GM18517 (cell line): ENCODE data around the gene PTK7.
"Not testable (repeated sequence)": the region's sequence is repeated elsewhere in the genome, so short reads cannot be mapped to it uniquely, and the experiment has no call there.

Experiments used
- ATAC-seq: cut with Tn5 transposase; IDR thresholded peaks from one replicate; pipeline ENCODE4 v1.9.1; 2021; ENCODE audit warnings: mild to moderate bottlenecking, moderate library complexity; ENCODE audit not compliant: unreplicated experiment

PTK7 gene

GRCh38 chr6:43113431-43114260, 37.5 kb downstream of the PTK7 start:
- no peak for ATAC-seq

- ATAC-seq, result no peak
These were observed 39.3 kb downstream of the PTK7 start for GRCh38 chr6:43115365-43115764.

- ATAC-seq, result not testable (repeated sequence)
These were observed 41.4 kb downstream of the PTK7 start for GRCh38 chr6:43117466-43117865.

- ATAC-seq, result no peak
These were observed 43.4 kb downstream of the PTK7 start for GRCh38 chr6:43119482-43119881.

GRCh38 chr6:43120101-43120763, 44.1 kb downstream of the PTK7 start:
- no peak for ATAC-seq

- no peak for ATAC-seq
These were observed 45.1 kb downstream of the PTK7 start for GRCh38 chr6:43120944-43121913.

GRCh38 chr6:43122146-43122545, 46.0 kb downstream of the PTK7 start:
- no peak for ATAC-seq

- no peak for ATAC-seq
These were observed 47.6 kb downstream of the PTK7 start for GRCh38 chr6:43123461-43124314.

- ATAC-seq, result no peak
These were observed 48.4 kb downstream of the PTK7 start for GRCh38 chr6:43124481-43124880.

- no peak for ATAC-seq
These were observed 49.0 kb downstream of the PTK7 start for GRCh38 chr6:43125119-43125518.

- no peak for ATAC-seq
These were observed 49.4 kb downstream of the PTK7 start for GRCh38 chr6:43125555-43125954.

- no peak for ATAC-seq
These were observed 51.1 kb downstream of the PTK7 start for GRCh38 chr6:43127180-43127579.

- no peak for ATAC-seq
These were observed 51.8 kb downstream of the PTK7 start for GRCh38 chr6:43127877-43128276.

GRCh38 chr6:43128926-43129325, 52.8 kb downstream of the PTK7 start:
- ATAC-seq, result no peak

GRCh38 chr6:43129434-43130194, 53.5 kb downstream of the PTK7 start:
- ATAC-seq, result no peak

- ATAC-seq, result no peak
These were observed 54.3 kb downstream of the PTK7 start for GRCh38 chr6:43130429-43130828.

- ATAC-seq, result not testable (repeated sequence)
These were observed 55.3 kb downstream of the PTK7 start for GRCh38 chr6:43131379-43131778.

- no peak for ATAC-seq
These were observed 62.2 kb downstream of the PTK7 start for GRCh38 chr6:43138267-43138666.

GRCh38 chr6:43139973-43140372, 63.9 kb downstream of the PTK7 start:
- ATAC-seq, result not testable (repeated sequence)

GRCh38 chr6:43141644-43142043, 65.5 kb downstream of the PTK7 start:
- no peak for ATAC-seq
